ENCODE data around the gene PARD3B. TPM values are rescaled to one million over a fixed set of nuclear protein-coding genes. Genes with fewer than 3 reads are reported as not detected.

The PARD3B gene
- total RNA-seq, 2 donors from 2014 or later = 14.7 to 25.0 TPM

- WGBS = 62% methylated on average over 2 of the region's 2 CpGs
- no peaks in the 10 kb centered on the region for H3K36me3 ChIP-seq
- no peak overlapping the region for H3K27ac ChIP-seq
- no peaks in the 10 kb centered on the region for H3K27me3 ChIP-seq (replicated peaks; ENCODE audit: insufficient read depth)
- intact Hi-C loops (cut with DNase I) = no loop called here
- H3K9me3 ChIP-seq = no peaks in the 10 kb centered on the region
- no peak overlapping the region for H3K4me3 ChIP-seq
- TF ChIP-seq POLR2AphosphoS5 (IDR thresholded peaks at IDR 0.05) (no peak), POLR2A (IDR thresholded peaks at IDR 0.05) (no peak)
- H3K4me1 ChIP-seq (replicated peaks) = no peaks in the 10 kb centered on the region
- DNase-seq (ENCODE audit: low spot score) = no peak
Observed at GRCh38 chr2:205060269-205060668, 515.0 kb downstream of the PARD3B start.

GRCh38 chr2:205066081-205066480 lies 520.8 kb downstream of the PARD3B start:
- H3K4me3 ChIP-seq = no peak overlapping the region
- WGBS = 85% methylated on average over 5 of the region's 5 CpGs
- H3K36me3 ChIP-seq = no peaks in the 10 kb centered on the region
- no peak for DNase-seq (ENCODE audit: low spot score)
- TF ChIP-seq POLR2AphosphoS5 (IDR thresholded peaks at IDR 0.05) = no peak
- TF ChIP-seq CTCF (IDR thresholded peaks at IDR 0.05) = no peak
- TF ChIP-seq POLR2A (IDR thresholded peaks at IDR 0.05) = no peak
- intact Hi-C loops (cut with DNase I) = no loop called here
- H3K27ac ChIP-seq = no peak overlapping the region
- H3K9me3 ChIP-seq = no peaks in the 10 kb centered on the region
- H3K27me3 ChIP-seq (replicated peaks; ENCODE audit: insufficient read depth) = no peaks in the 10 kb centered on the region
- H3K4me1 ChIP-seq (replicated peaks) = no peaks in the 10 kb centered on the region

GRCh38 chr2:205069928-205070327 lies 524.7 kb downstream of the PARD3B start:
- H3K36me3 ChIP-seq = no peaks in the 10 kb centered on the region
- no peak overlapping the region for H3K4me3 ChIP-seq
- no peaks in the 10 kb centered on the region for H3K9me3 ChIP-seq
- intact Hi-C loops (cut with DNase I) = no loop called here
- TF ChIP-seq CTCF (IDR thresholded peaks at IDR 0.05) = no peak
- no peak for TF ChIP-seq POLR2AphosphoS5 (IDR thresholded peaks at IDR 0.05)
- TF ChIP-seq POLR2A (IDR thresholded peaks at IDR 0.05) = no peak
- DNase-seq (ENCODE audit: low spot score) = no peak
- H3K4me1 ChIP-seq (replicated peaks) = no peaks in the 10 kb centered on the region
- no peak overlapping the region for H3K27ac ChIP-seq
- no peaks in the 10 kb centered on the region for H3K27me3 ChIP-seq (replicated peaks; ENCODE audit: insufficient read depth)
- 94% methylated on average over 1 of the region's 1 CpG for WGBS

- Histone ChIP-seq H3K27ac (no peak overlapping the region), H3K36me3 (no peaks in the 10 kb centered on the region), H3K4me3 (no peak overlapping the region), H3K9me3 (no peaks in the 10 kb centered on the region), H3K27me3 (replicated peaks; ENCODE audit: insufficient read depth) (no peaks in the 10 kb centered on the region), H3K4me1 (replicated peaks) (no peaks in the 10 kb centered on the region)
- WGBS = 96% methylated on average over 1 of the region's 1 CpG
- intact Hi-C loops (cut with DNase I) = no loop called here
- no peak for DNase-seq (ENCODE audit: low spot score)
- TF ChIP-seq POLR2A (IDR thresholded peaks at IDR 0.05) (no peak), POLR2AphosphoS5 (IDR thresholded peaks at IDR 0.05) (no peak), CTCF (IDR thresholded peaks at IDR 0.05) (no peak)
Observed at GRCh38 chr2:205070889-205071288, 525.6 kb downstream of the PARD3B start.

GRCh38 chr2:205073433-205074020 lies 528.3 kb downstream of the PARD3B start:
- Histone ChIP-seq H3K36me3 (no peaks in the 10 kb centered on the region), H3K9me3 (no peaks in the 10 kb centered on the region), H3K4me3 (no peak overlapping the region), H3K27me3 (replicated peaks; ENCODE audit: insufficient read depth) (no peaks in the 10 kb centered on the region), H3K4me1 (replicated peaks) (no peaks in the 10 kb centered on the region), H3K27ac (no peak overlapping the region)
- WGBS = 88% methylated on average over 2 of the region's 2 CpGs
- no peak for TF ChIP-seq POLR2AphosphoS5 (IDR thresholded peaks at IDR 0.05)
- no peak for TF ChIP-seq CTCF (IDR thresholded peaks at IDR 0.05)
- no peak for TF ChIP-seq POLR2A (IDR thresholded peaks at IDR 0.05)
- no peak for DNase-seq (ENCODE audit: low spot score)
- intact Hi-C loops (cut with DNase I) = no loop called here

Measured in prostate gland (tissue), 2 donors.